PC-3 (cell line): ENCODE measurements around the gene TCAF1. TPM values are rescaled to one million over a fixed set of nuclear protein-coding genes. Genes with fewer than 3 reads are reported as not detected.

Experiments
- ATAC-seq: fragments of 200-7000 bp; cut with Tn5 transposase; 2 replicates; pipeline ENCODE4 v1.9.1; 2020; ENCODE audit warnings: mild to moderate bottlenecking, moderate library complexity
- BruUV-seq: library from RNA; stranded (reverse); fragments of 400-500 nt; replicated peaks from 2 replicates; lab custom pipeline; 2021; lab: Mats Ljungman, UMichigan
- CTCF ChIA-PET: fragments of 300-600 bp; sonication (Branson Sonifier 250); formaldehyde crosslinking; loops from one replicate; lab custom pipeline; 2022; ENCODE audit warnings: antibody characterized with exemption; lab: Charles Lee
- POLR2A ChIA-PET: fragments of 300-600 bp; sonication (Branson Sonifier 250); formaldehyde crosslinking; loops from one replicate; lab custom pipeline; 2022; ENCODE audit warnings: antibody characterized with exemption; ENCODE audit not compliant: unreplicated experiment; lab: Charles Lee
- DNase-seq: peaks from one replicate; pipeline ENCODE4 v3.0.0-alpha.2; 2015
- H2AFZ ChIP-seq: fragments of 300-600 bp; sonication (generic); 2 replicates; pipeline ENCODE4 v1.6.0; 2016; ENCODE audit warnings: antibody characterized with exemption, low read length
- H3F3A ChIP-seq: fragments of 300-600 bp; sonication (generic); one replicate; pipeline ENCODE4 v1.6.0; 2017; ENCODE audit warnings: antibody characterized with exemption, low read length, control low read depth, mild to moderate bottlenecking; ENCODE audit not compliant: unreplicated experiment
- H3K27ac ChIP-seq: fragments of 300-600 bp; sonication (generic); 2 replicates; pipeline ENCODE4 v1.5.1; 2016; ENCODE audit warnings: mild to moderate bottlenecking, low read length
- H3K27me3 ChIP-seq: fragments of 300-600 bp; sonication (generic); 2 replicates; pipeline ENCODE4 v1.6.1; 2016; ENCODE audit warnings: low read length, mixed read lengths
- H3K36me3 ChIP-seq: fragments of 300-600 bp; sonication (generic); 2 replicates; pipeline ENCODE4 v1.6.1; 2016; ENCODE audit warnings: low read depth, mixed run types, low read length, mixed read lengths
- H3K4me1 ChIP-seq: fragments of 300-600 bp; sonication (generic); 2 replicates; pipeline ENCODE4 v1.5.1; 2016; ENCODE audit warnings: low read length; ENCODE audit not compliant: insufficient read depth
- H3K4me2 ChIP-seq: fragments of 300-600 bp; sonication (generic); 2 replicates; pipeline ENCODE4 v1.6.0; 2016; ENCODE audit warnings: low read length
- H3K4me3 ChIP-seq: fragments of 300-600 bp; sonication (generic); 2 replicates; pipeline ENCODE4 v1.5.1; 2016; ENCODE audit warnings: mild to moderate bottlenecking, low read length, mixed read lengths
- H3K79me2 ChIP-seq: fragments of 300-600 bp; sonication (generic); 2 replicates; pipeline ENCODE4 v1.6.1; 2017; ENCODE audit warnings: low read length, mixed read lengths
- H3K9ac ChIP-seq: fragments of 300-600 bp; sonication (generic); 2 replicates; pipeline ENCODE4 v1.6.0; 2016; ENCODE audit warnings: mild to moderate bottlenecking, low read length
- H3K9me2 ChIP-seq: fragments of 300-600 bp; sonication (generic); replicated peaks from 2 replicates; pipeline ENCODE4 v1.6.1; 2016; ENCODE audit warnings: mixed run types, low read length, mixed read lengths
- H3K9me3 ChIP-seq: fragments of 300-600 bp; sonication (generic); 2 replicates; pipeline ENCODE4 v1.6.1; 2016; ENCODE audit warnings: low read length, mixed read lengths
- H4K20me1 ChIP-seq: fragments of 300-600 bp; sonication (generic); 2 replicates; pipeline ENCODE4 v1.6.1; 2016; ENCODE audit warnings: low read length, mixed read lengths
- EZH2 ChIP-seq: fragments of 300-600 bp; sonication (generic); IDR thresholded peaks from one replicate; pipeline ENCODE4 v1.6.1; 2017; ENCODE audit warnings: antibody characterized with exemption, mild to moderate bottlenecking, low read length; ENCODE audit not compliant: unreplicated experiment
- EZH2phosphoT487 ChIP-seq: fragments of 300-600 bp; sonication (generic); IDR thresholded peaks from 2 replicates; pipeline ENCODE4 v1.6.1; 2018; ENCODE audit warnings: mild to moderate bottlenecking, antibody characterized with exemption, low read length, borderline replicate concordance
- intact Hi-C: fragments of 100-400 bp; cut with micrococcal nuclease; formaldehyde crosslinking; loops from 2 replicates; pipeline ENCODE4 v1.9.0; 2023
- total RNA-seq: library from RNA; depleted of rRNA; stranded (reverse); fragments of >200 nt; gene quantifications from 2 replicates; pipeline ENCODE4 v1.2.3, GENCODE V29; 2014
- TF ChIP-seq, protein P1 (sequence below): fragments of 300-600 bp; sonication (generic); conservative IDR thresholded peaks from 2 replicates; pipeline ENCODE4 v1.5.1; 2017; ENCODE audit warnings: antibody characterized with exemption, low read depth, mild to moderate bottlenecking, low read length

TCAF1 gene
- total RNA-seq, 1 experiment from 2014 or later = 12.4 TPM

DNA sequence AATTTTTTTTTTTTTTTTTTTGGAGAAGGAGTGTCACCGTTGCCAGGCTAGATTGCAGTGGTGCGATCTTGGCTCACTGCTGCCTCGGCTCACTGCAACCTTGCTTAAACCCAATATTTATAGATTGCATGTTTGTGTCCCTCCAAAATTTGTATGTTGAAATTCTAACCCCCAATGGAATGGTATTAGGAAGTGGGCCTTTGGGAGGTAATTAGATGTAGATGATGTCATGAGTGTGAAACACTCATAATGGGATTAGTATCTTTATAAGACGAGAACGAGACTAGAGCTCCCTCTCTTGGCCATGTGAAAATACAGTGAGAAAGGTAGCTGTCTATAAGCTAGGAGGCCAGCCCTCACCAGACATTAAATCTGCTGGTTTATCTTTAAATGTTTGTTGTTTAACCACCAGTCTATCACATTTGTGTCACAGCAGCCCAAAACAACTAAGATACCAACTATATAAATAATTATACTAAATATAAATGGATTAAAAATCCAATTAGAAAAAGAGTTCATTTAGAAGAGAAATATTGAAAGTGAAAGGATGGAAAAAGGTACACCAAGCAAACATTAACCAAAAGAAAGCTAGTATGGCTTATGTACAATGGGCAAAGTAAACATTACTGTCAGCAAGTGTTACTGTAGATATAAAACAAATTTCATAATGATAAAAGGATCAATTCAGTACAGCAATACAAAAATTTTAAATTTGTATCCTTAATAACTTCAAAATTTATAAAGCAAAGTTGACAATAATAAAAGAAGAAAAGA lies 9.3 kb downstream of the TCAF1 start:
- POLR2A ChIA-PET = no interaction called here
- H3K27ac ChIP-seq = no peak overlapping the region
- intact Hi-C loops = loop anchor here (2.0 kb wide), 1 partner anchor 134 kb away; no protein-coding TSS in a partner anchor
- H3K9me2 ChIP-seq = no peaks in the 10 kb centered on the region
- no peaks in the 10 kb centered on the region for H4K20me1 ChIP-seq
- DNase-seq (peak; percentile 74), ATAC-seq (peak; percentile 98)
- CTCF ChIA-PET = interaction anchor here (0.6 to 1.7 kb wide), 5 partner anchors 9 to 235 kb away, joined by 3 to 22 read pairs (median 3); partner anchors contain the start of gene TCAF1
- H3K36me3 ChIP-seq = no peaks in the 10 kb centered on the region
- BruUV-seq = no TSS peak
- no peak overlapping the region for H2AFZ ChIP-seq
- no peaks in the 10 kb centered on the region for H3K9me3 ChIP-seq
- H3K79me2 ChIP-seq = peaks cover 36% of the 10 kb centered on the region
- no peak overlapping the region for H3K4me2 ChIP-seq
- no peak overlapping the region for H3K4me3 ChIP-seq
- no peaks in the 10 kb centered on the region for H3F3A ChIP-seq
- H3K4me1 ChIP-seq = no peaks in the 10 kb centered on the region
- TF ChIP-seq, protein P1, sequence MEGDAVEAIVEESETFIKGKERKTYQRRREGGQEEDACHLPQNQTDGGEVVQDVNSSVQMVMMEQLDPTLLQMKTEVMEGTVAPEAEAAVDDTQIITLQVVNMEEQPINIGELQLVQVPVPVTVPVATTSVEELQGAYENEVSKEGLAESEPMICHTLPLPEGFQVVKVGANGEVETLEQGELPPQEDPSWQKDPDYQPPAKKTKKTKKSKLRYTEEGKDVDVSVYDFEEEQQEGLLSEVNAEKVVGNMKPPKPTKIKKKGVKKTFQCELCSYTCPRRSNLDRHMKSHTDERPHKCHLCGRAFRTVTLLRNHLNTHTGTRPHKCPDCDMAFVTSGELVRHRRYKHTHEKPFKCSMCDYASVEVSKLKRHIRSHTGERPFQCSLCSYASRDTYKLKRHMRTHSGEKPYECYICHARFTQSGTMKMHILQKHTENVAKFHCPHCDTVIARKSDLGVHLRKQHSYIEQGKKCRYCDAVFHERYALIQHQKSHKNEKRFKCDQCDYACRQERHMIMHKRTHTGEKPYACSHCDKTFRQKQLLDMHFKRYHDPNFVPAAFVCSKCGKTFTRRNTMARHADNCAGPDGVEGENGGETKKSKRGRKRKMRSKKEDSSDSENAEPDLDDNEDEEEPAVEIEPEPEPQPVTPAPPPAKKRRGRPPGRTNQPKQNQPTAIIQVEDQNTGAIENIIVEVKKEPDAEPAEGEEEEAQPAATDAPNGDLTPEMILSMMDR = peak; percentile 76
- TF ChIP-seq EZH2 = no peak
- H3K9ac ChIP-seq = no peak overlapping the region
- H3K27me3 ChIP-seq = no peaks in the 10 kb centered on the region

DNA sequence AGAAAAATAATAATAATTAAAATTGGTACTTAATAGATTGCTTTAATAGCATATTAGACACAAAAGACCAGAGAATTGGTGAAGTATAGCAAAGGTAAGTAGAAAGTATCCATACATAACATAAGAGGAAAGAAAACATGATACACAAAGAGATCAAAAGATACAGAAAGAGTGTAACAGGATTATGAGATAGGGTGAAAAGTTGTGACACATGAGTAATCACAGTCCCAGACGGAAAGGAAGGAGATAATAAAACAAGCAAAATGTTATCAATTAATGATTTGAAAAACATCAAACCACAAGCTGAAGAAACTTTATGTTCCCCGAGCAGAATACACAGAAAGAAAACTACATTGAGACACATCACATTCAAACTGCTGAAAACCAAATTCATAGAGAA lies 10.5 kb downstream of the TCAF1 start:
- Histone ChIP-seq H4K20me1 (no peaks in the 10 kb centered on the region), H3F3A (no peaks in the 10 kb centered on the region), H3K27me3 (no peaks in the 10 kb centered on the region), H3K9ac (no peak overlapping the region), H2AFZ (no peak overlapping the region), H3K9me2 (no peaks in the 10 kb centered on the region), H3K27ac (no peak overlapping the region), H3K4me2 (no peak overlapping the region), H3K4me3 (no peak overlapping the region), H3K9me3 (no peaks in the 10 kb centered on the region), H3K79me2 (peaks cover 27% of the 10 kb centered on the region), H3K4me1 (no peaks in the 10 kb centered on the region), H3K36me3 (no peaks in the 10 kb centered on the region)
- CTCF ChIA-PET = no interaction called here
- BruUV-seq = no TSS peak
- no peak for ATAC-seq
- POLR2A ChIA-PET = interaction anchor here (0.7 kb wide), 1 partner anchor 128 kb away, joined by 6 read pairs; no protein-coding TSS in a partner anchor
- intact Hi-C loops = no loop called here
- TF ChIP-seq, protein P1 = no peak
- no peak for TF ChIP-seq EZH2
- TF ChIP-seq EZH2phosphoT487 = no peak
- DNase-seq = no peak

DNA sequence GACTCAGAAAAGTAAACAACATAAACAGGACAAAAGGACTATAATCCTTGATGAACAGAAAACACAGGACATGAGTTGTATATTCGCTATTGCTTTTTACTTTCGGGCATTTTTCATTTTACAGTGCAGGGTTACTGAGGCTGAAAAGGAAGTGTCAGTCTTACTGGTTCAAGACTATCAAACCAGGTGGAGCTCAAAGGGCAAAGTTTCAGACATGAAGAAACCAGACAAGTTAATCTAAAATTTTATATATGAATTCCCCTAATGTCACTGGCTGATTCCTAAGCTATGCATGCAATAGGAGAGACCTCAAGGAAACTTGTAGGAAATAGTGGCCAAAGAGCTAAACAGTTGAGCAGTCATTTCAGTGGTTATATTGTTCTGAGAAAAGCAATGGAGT lies 11.4 kb downstream of the TCAF1 start:
- BruUV-seq = no TSS peak

More for the DNA sequence above, 11.4 kb downstream of the TCAF1 start:
- H3K79me2 ChIP-seq = peaks cover 18% of the 10 kb centered on the region; the same call in 1 of the 2 replicates
- H3F3A ChIP-seq = no peaks in the 10 kb centered on the region
- H2AFZ ChIP-seq = no peak overlapping the region
- ChIA-PET POLR2A (no interaction called here), CTCF (no interaction called here)
- H3K9me2 ChIP-seq = no peaks in the 10 kb centered on the region
- H3K27ac ChIP-seq = no peak overlapping the region
- DNase-seq = no peak
- TF ChIP-seq EZH2 (no peak), EZH2phosphoT487 (no peak)
- TF ChIP-seq, protein P1 = no peak
- no peak for ATAC-seq
- intact Hi-C loops = no loop called here
- no peak overlapping the region for H3K4me2 ChIP-seq
- H3K4me1 ChIP-seq = no peaks in the 10 kb centered on the region
- H4K20me1 ChIP-seq = no peaks in the 10 kb centered on the region
- H3K4me3 ChIP-seq = no peak overlapping the region
- H3K27me3 ChIP-seq = no peaks in the 10 kb centered on the region
- no peak overlapping the region for H3K9ac ChIP-seq
- no peaks in the 10 kb centered on the region for H3K9me3 ChIP-seq
- H3K36me3 ChIP-seq = no peaks in the 10 kb centered on the region
